ENCODE results near the gene GASK1A. TPM values are rescaled to one million over a fixed set of nuclear protein-coding genes. Genes with fewer than 3 reads are reported as not detected.

Gene GASK1A
- total RNA-seq, 1 experiment from 2014 or later: 5.4 TPM

DNA sequence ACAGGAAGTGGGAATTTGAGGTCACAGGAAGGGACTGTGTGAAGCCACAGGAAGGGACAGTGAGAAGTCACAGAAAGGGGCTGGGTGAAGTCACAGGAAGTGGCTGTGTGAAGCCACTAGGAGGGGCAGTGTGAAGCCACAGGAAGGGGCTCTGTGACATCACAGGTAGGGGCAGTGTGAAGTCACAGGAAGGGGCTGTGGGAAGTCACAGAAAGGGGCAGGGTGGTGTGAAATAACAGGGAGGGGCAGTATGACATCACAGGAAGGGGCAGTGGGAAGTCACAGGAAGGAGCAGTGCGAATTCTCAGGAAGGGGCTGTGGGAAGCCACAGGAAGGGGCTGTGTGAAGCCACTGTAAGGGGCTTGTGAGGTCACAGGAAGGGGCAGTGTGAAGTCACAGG lies 35.8 kb downstream of the GASK1A start:
- no peak overlapping the region for H3K56ac ChIP-seq (ENCODE audit: insufficient read length, low read depth, low read length)
- H3K79me2 ChIP-seq (ENCODE audit: insufficient read depth, low read length): no peaks in the 10 kb centered on the region
- H2BK120ac ChIP-seq (ENCODE audit: low read depth, low read length, poor library complexity, severe bottlenecking): no peak overlapping the region
- H3K23me2 ChIP-seq (ENCODE audit: insufficient read length, low read depth, low read length, poor library complexity, severe bottlenecking): no peaks in the 10 kb centered on the region
- no CpG with 5 or more reads among the region's 1 CpG for WGBS (ENCODE audit: extremely low coverage, insufficient read length, low lambda C conversion rate)
- Mint-ChIP-seq H3K9me3 (no peaks in the 10 kb centered on the region; a peak in 1 of 5 replicates), H3K4me3 (no peak overlapping the region), H3K27ac (no peak overlapping the region), H3K36me3 (ENCODE audit: insufficient read depth in 1 of 3, low read depth in 3 of 3) (no peaks in the 10 kb centered on the region; a peak in 2 of 7 replicates), H3K27me3 (ENCODE audit: low read depth) (peaks cover 2% of the 10 kb centered on the region), H3K4me1 (no peaks in the 10 kb centered on the region)
- no peaks in the 10 kb centered on the region for H3K9me3 ChIP-seq (ENCODE audit: control insufficient read depth, low read depth, low read length)
- H3K4me1 ChIP-seq (ENCODE audit: insufficient read depth, low read length): no peaks in the 10 kb centered on the region
- H3T11ph ChIP-seq (ENCODE audit: low read length): no peak overlapping the region
- no peaks in the 10 kb centered on the region for H3K79me1 ChIP-seq (ENCODE audit: insufficient read depth, low read depth, low read length, poor library complexity, severe bottlenecking)
- no peak for DNase-seq
- H3K14ac ChIP-seq (ENCODE audit: insufficient read depth, low read length): no peak overlapping the region
- H3K9ac ChIP-seq (ENCODE audit: extremely low read depth, insufficient read length, low read length): no peak overlapping the region
- H2BK20ac ChIP-seq (ENCODE audit: low read depth, low read length, poor library complexity, severe bottlenecking): no peak overlapping the region
- no peak overlapping the region for H2BK12ac ChIP-seq (ENCODE audit: insufficient read length, low read depth, low read length)
- H4K20me1 ChIP-seq (ENCODE audit: control insufficient read depth, insufficient read depth, insufficient read length): no peaks in the 10 kb centered on the region
- no peak overlapping the region for H3K18ac ChIP-seq (ENCODE audit: insufficient read length, low read depth, low read length)
- no peak overlapping the region for H3K27ac ChIP-seq (ENCODE audit: insufficient read length, low read depth, low read length)
- H3K4me2 ChIP-seq (ENCODE audit: insufficient read depth, insufficient read length, low read length): no peak overlapping the region
- H2BK5ac ChIP-seq (ENCODE audit: insufficient read length, low read length): no peak overlapping the region
- no peak overlapping the region for H2AFZ ChIP-seq (ENCODE audit: low read length)
- no peak overlapping the region for H4K5ac ChIP-seq (ENCODE audit: insufficient read length, low read depth, low read length)
- H4K91ac ChIP-seq (ENCODE audit: insufficient read length, low read depth, low read length): no peak overlapping the region
- no peaks in the 10 kb centered on the region for H3K27me3 ChIP-seq (ENCODE audit: insufficient read depth, low read length)
- H2AK5ac ChIP-seq (ENCODE audit: insufficient read length, low read length): no peak overlapping the region
- TF ChIP-seq, protein P1, sequence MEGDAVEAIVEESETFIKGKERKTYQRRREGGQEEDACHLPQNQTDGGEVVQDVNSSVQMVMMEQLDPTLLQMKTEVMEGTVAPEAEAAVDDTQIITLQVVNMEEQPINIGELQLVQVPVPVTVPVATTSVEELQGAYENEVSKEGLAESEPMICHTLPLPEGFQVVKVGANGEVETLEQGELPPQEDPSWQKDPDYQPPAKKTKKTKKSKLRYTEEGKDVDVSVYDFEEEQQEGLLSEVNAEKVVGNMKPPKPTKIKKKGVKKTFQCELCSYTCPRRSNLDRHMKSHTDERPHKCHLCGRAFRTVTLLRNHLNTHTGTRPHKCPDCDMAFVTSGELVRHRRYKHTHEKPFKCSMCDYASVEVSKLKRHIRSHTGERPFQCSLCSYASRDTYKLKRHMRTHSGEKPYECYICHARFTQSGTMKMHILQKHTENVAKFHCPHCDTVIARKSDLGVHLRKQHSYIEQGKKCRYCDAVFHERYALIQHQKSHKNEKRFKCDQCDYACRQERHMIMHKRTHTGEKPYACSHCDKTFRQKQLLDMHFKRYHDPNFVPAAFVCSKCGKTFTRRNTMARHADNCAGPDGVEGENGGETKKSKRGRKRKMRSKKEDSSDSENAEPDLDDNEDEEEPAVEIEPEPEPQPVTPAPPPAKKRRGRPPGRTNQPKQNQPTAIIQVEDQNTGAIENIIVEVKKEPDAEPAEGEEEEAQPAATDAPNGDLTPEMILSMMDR (conservative IDR thresholded peaks at IDR 0.05): no peak
- H4K8ac ChIP-seq (replicated peaks; ENCODE audit: insufficient read length, low read depth, low read length): no peak overlapping the region
- no peak overlapping the region for H3K4ac ChIP-seq (ENCODE audit: low read depth, low read length)
- no peak overlapping the region for H2BK15ac ChIP-seq (ENCODE audit: low read depth, low read length)
- H3K23ac ChIP-seq (ENCODE audit: insufficient read length, low read depth, low read length): no peak overlapping the region

All from H9 (cell line).